Body of pancreas (tissue), 4 donors: ENCODE measurements around the gene S100A11. TPM values are rescaled to one million over a fixed set of nuclear protein-coding genes. Genes with fewer than 3 reads are reported as not detected.
"Not testable (repeated sequence)": the region's sequence is repeated elsewhere in the genome, so short reads cannot be mapped to it uniquely, and the experiment has no call there.

Experiments used
- ATAC-seq: fragments of 150-250 bp; one replicate; pipeline ENCODE4 v1.9.1; 2016
- DNase-seq, 4 donors: peaks; one replicate each; pipeline ENCODE4 v3.0.0-alpha.2; 2019
- H3K27ac ChIP-seq, 4 donors: fragments of 200-600 bp; sonication (generic); 1 replicate in 3 of 4; 2 replicates in 1 of 4; pipeline versions ENCODE4 v1.5.1 to v1.6.1; 2016 to 2019; ENCODE audit warnings: mild to moderate bottlenecking in 1 of 4, mixed read lengths in 1 of 4, moderate library complexity in 1 of 4
- H3K27me3 ChIP-seq, 2 donors: fragments of 200-600 bp; sonication (generic); one replicate each; pipeline ENCODE4 v1.6.0; 2016; ENCODE audit warnings: mild to moderate bottlenecking in 1 of 2
- H3K36me3 ChIP-seq, 2 donors: fragments of 200-600 bp; sonication (generic); replicated peaks in 1 of 2; 2 replicates each; pipeline ENCODE4 v1.5.1; 2016; ENCODE audit warnings: low read depth in 2 of 2; ENCODE audit not compliant: insufficient read depth in 1 of 2
- H3K4me1 ChIP-seq: fragments of 200-600 bp; sonication (generic); one replicate; pipeline ENCODE4 v1.6.0; 2016
- H3K4me3 ChIP-seq, 2 donors: fragments of 200-600 bp; sonication (generic); 1 replicate in 1 of 2; 2 replicates in 1 of 2; pipeline ENCODE4 v1.5.1; 2016 to 2019
- H3K9me3 ChIP-seq, 3 donors: fragments of 200-600 bp; sonication (generic); 1 replicate in 2 of 3; 2 replicates in 1 of 3; pipeline ENCODE4 v1.5.1; 2016
- CTCF ChIP-seq, 7 experiments: fragments of 450-650 bp in 4 of 7; fragments of 200-600 bp in 3 of 7; sonication (generic) in 3 of 7; IDR thresholded peaks; one replicate each; pipeline ENCODE4 v1.5.1; 2016 to 2019; ENCODE audit warnings: antibody characterized with exemption in 7 of 7
- POLR2A ChIP-seq, 3 donors: fragments of 450-650 bp; IDR thresholded peaks; one replicate each; pipeline ENCODE4 v1.6.1; 2016; ENCODE audit warnings: antibody characterized with exemption in 3 of 3, mild to moderate bottlenecking in 2 of 3
- WGBS, 2 donors: methylation state at CpG; one replicate each; pipeline ENCODE4 v1.1.5; 2017; 5-methylcytosine and 5-hydroxymethylcytosine counted together
- intact Hi-C: fragments of 100-400 bp; cut with DNase I; formaldehyde crosslinking; loops from one replicate; pipeline ENCODE4 v1.15.1; 2023
- total RNA-seq, 2 donors: library from RNA; depleted of rRNA; stranded (reverse); fragments of >200 nt; gene quantifications; one replicate each; pipeline ENCODE4 v1.1.0, GENCODE V29; 2016

Gene S100A11
- total RNA-seq = 100 to 1,000 TPM in 1 of 2 donors, 10 to 100 TPM in 1; 76.1 to 101 TPM

- Histone ChIP-seq H3K9me3 (no peaks in the 10 kb centered on the region), H3K27ac (peak within 1 kb of the TSS; percentile 71 to 94 (median 90)), H3K27me3 (no peaks in the 10 kb centered on the region), H3K4me3 (peak within 1 kb of the TSS; percentile 5 to 47), H3K4me1 (peaks cover 28% of the 10 kb centered on the region), H3K36me3 (peaks cover 9 to 11% of the 10 kb centered on the region in 2 donors)
- WGBS, 2 donors = 0% methylated on average over 46 to 53 of the region's 53 CpGs
- peak; percentile 90 to 96 (median 96) for TF ChIP-seq POLR2A (IDR thresholded peaks at IDR 0.05)
- peak in 1 of 7 experiments; percentile 3 for TF ChIP-seq CTCF (IDR thresholded peaks at IDR 0.05)
- DNase-seq (peak; percentile 86 to 91 (median 91)), ATAC-seq (peak; percentile 92)
- intact Hi-C loops = no loop called here
These were observed at the start of gene S100A11 for GRCh38 chr1:152036267-152037216. Gene S100A11, minus strand, starts transcription at chr1:152037004. Its CDS starts 89 bp downstream, at chr1:152036915.

DNA sequence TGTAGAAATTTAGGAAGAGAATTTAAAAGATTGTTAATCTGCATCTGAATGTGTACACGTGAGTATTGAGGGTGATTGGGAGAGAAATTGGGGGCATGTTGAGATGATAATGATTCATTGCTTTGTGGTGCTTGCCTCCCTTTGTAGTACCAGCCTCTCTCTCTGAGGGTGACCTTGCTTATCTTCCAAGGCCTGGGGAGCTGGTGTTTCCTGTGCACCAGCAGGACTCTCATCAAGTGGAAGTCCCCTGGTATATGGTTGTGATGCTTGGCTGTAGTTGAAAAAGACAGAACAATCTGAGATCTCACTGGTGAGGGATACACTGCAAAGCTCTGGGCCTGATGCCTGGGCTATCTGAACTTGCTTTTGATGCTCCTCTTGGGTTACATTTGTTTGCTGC lies 48.0 kb upstream of the S100A11 start:
- DNase-seq (no peak), ATAC-seq (no peak)
- intact Hi-C loops = no loop called here
- Histone ChIP-seq H3K27ac (no peak overlapping the region), H3K4me1 (no peaks in the 10 kb centered on the region), H3K9me3 (no peaks in the 10 kb centered on the region), H3K27me3 (no peaks in the 10 kb centered on the region), H3K36me3 (no peaks in the 10 kb centered on the region), H3K4me3 (no peak overlapping the region)
- TF ChIP-seq POLR2A (IDR thresholded peaks at IDR 0.05) (no peak), CTCF (IDR thresholded peaks at IDR 0.05) (no peak)
- 27 to 52% methylated on average over 1 of the region's 1 CpG for WGBS, 2 donors

- 85 to 96% methylated on average over 7 to 12 of the region's 17 CpGs for WGBS, 2 donors
- DNase-seq, H3K4me3 ChIP-seq, ATAC-seq, H3K36me3 ChIP-seq, intact Hi-C loops, H3K9me3 ChIP-seq, H3K4me1 ChIP-seq, H3K27ac ChIP-seq, H3K27me3 ChIP-seq: not testable (repeated sequence)
These were observed 44.2 kb upstream of the S100A11 start for GRCh38 chr1:152081026-152081425.

DNA sequence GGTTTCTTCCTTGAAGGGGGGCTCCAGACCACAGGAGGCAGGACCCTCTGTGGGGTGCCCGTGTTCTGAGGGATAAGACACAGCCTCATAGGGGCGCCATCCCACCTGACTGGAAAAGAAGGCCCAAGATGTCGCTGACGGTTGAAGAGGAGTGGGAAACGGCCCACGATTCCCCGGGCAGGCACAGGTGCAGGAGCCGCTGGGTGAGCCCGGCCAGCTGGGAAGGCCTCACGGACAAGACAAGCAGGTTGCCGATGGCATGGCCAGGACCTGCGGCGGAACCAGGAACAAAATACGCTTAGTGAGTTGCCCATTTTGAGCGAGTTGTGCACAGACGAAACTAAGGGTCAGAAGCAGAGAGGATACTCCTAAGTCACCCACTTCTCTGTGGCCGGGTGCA lies 43.7 kb upstream of the S100A11 start:
- H3K27ac ChIP-seq, ATAC-seq, H3K4me3 ChIP-seq, H3K27me3 ChIP-seq, H3K36me3 ChIP-seq, H3K9me3 ChIP-seq, H3K4me1 ChIP-seq, DNase-seq, intact Hi-C loops: not testable (repeated sequence)
- WGBS, 2 donors = 77 to 79% methylated on average over 17 of the region's 17 CpGs

DNA sequence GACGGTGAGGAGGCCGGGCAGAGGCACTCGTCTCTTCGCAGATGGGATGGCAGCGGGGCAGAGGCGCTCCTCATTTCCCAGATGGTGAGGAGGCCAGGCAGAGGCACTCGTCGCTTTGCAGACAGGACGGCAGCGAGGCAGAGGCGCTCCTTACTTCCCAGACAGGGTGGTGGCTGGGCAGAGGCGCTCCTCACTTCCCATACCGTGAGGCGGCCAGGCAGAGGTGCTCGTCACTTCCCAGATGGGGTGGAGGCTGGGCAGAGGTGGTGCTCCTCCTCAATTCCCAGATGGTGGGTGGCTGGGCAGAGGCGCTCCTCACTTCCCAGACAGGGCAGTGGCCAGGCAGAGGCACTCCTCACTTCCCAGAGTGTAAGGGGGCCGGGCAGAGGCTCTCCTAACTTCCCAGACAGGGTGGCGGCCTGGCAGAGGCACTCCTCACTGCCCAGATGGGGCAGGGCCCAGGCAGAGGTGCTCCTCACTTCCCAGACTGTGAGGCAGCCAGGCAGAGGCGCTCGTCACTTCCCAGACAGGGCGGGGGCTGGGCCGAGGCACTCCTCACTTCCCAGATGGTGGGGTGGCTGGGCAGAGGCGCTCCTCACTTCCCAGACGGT lies 42.1 kb upstream of the S100A11 start:
- Histone ChIP-seq H3K36me3 (no peaks in the 10 kb centered on the region), H3K4me3 (no peak overlapping the region), H3K4me1 (no peaks in the 10 kb centered on the region), H3K27me3 (no peaks in the 10 kb centered on the region), H3K9me3 (no peaks in the 10 kb centered on the region), H3K27ac (no peak overlapping the region)
- WGBS, 2 donors = 75 to 80% methylated on average over 20 to 24 of the region's 24 CpGs
- TF ChIP-seq POLR2A (IDR thresholded peaks at IDR 0.05) (no peak), CTCF (IDR thresholded peaks at IDR 0.05) (no peak)
- DNase-seq (no peak), ATAC-seq (no peak)
- intact Hi-C loops = no loop called here
